Cerebellar cortex (tissue), 1 donor: ENCODE measurements around the gene MAGEB4.

Experiments used
- DNase-seq: peaks from one replicate; pipeline ENCODE4 v3.0.0-alpha.2; 2015; ENCODE audit warnings: low spot score

The MAGEB4 gene

GRCh38 chrX:30283456-30284200 is 41.8 kb downstream of the MAGEB4 start:
- DNase-seq: no peak
